ENCODE results near the gene FBRSL1.

DNA sequence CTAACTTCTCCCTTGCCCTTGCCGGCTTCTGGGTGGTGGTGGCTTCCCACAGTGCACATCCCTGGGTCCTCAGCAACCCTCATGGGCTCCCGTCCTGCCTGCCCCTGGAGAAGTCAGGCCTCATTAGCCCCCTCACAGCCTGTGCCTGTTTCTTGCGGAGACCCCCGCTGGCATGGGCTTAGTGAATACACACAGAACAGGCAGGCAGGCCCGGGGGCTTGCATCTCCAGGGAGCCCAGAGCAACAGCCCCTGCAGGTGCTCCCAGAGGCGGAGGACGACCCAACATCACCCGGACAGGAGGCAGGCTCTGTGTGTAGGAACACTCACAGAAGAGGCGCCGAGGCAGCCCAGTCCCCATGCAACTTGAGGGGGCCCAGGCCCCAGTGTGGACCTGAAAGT lies 25.1 kb upstream of the FBRSL1 start:
- TF ChIP-seq CTCF (IDR thresholded peaks at IDR 0.05; ENCODE audit: low read length): no peak
- TF ChIP-seq EZH2 (optimal IDR thresholded peaks at IDR 0.05; ENCODE audit: low read depth, low read length): no peak
- TF ChIP-seq EZH2phosphoT487 (IDR thresholded peaks at IDR 0.05; ENCODE audit: low read length): no peak
